ENCODE measurements around the gene BMPR1A.

BMPR1A gene

DNA sequence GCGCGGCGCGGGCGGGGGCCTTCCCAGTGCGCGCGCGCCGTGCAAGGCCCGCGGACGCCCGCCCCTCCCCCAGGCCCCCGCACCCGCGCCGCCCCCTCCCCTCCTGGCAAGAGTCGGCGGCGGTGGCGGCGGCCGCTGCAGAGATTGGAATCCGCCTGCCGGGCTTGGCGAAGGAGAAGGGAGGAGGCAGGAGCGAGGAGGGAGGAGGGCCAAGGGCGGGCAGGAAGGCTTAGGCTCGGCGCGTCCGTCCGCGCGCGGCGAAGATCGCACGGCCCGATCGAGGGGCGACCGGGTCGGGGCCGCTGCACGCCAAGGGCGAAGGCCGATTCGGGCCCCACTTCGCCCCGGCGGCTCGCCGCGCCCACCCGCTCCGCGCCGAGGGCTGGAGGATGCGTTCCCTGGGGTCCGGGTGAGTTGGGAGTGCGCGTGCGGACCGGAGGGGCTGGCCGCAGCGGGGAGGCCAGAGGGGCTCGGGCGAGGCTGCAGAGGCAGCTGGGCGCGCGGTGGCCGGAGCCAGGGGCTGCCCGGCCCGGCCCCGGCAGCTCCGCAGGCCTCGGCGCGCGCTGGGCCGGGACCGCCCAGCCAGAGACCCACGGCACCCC, at the start of gene BMPR1A:
Gene BMPR1A (plus strand): TSS at position 109 of the 602 bp plus-strand sequence. CDS start 119,400 bp downstream, outside the sequence.
- DNase-seq (ENCODE audit: low read depth), result no peak

- no peak for DNase-seq (ENCODE audit: low read depth)
Measured at GRCh38 chr10:86706977-86707376, 49.4 kb upstream of the BMPR1A start.

DNA sequence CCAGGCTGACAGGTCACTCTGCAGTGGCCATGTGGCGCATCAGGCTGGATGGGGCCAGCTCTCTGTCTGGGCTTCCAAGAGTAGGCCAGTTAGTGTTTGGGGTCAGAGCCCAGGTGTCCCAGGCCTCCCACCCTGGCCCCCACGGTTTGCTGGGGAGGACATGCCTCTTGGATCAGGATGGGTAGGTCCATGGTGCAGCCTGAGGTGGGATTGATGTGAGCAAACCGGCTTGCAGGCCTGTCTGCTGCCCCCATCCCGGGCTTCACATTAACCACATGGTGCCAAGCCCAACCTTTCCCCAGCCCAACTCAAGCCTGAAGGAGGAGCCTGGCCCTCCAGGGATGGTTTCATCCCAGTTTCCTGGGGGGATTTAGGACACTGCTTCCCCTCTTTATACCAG, 48.9 kb upstream of the BMPR1A start:
- DNase-seq (ENCODE audit: low read depth), result no peak

DNA sequence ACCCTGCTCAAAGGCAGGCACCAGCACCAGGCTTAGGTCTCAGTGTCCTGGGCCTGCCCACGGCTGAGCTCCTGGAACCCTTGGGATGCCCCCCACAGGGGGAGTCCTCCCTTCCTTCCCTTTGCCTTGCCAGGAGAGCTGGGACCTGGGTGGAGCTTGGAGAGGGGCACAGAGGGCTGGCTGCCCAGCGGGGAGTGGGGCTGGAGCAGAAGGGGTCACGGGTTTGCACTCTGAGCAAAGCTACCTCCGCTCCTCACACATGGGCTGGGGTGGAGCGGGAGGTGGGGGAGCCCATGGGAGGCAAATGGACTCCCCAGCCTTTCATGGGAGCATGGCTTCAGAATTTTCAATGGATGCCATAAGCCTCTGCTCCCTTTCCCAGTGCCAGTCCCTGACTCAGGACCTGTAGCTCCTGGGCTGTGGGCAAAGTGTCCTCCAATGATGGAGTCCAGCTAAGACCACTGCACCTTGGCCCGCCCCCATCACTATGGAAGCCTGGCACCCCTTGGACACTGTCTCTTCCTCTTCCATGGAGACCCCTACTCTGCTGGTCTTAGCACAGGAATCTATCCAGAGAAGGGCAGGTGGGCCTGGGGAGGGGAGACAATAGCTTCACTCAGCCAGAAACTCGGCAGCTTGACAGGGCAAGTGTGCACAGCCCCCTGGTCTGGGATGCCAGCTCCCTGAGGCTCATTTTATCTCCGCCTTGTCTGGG, 48.2 kb upstream of the BMPR1A start:
- no peak for DNase-seq (ENCODE audit: low read depth)

DNA sequence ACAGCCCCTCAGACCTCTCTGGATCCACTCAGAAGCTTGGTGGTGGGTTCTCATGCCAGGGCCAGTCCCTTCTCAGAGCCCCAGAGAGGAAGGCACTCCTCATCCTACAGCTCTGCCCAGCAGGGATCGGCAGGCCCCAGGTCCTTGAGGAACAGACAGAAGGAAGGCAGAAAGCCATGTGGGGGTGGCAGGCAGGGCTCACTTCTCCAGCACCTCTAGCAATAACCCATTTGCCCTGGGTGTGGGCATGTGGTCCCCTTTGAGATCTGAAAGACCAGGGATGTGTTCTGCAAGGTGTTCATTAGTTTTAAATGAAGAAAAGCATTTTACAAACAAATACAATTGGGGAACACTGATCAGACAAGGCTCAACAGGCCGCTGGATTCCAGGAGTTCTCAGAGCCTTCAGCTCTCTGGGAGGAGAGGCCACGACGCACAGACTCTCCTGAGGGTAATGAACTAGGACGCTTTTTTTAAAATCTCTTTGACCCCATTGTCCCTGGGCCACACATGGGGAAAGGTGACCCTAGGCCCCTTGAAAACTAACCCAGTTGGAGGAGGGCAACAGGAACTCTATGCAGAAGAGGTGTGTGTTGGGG, 47.5 kb upstream of the BMPR1A start:
- no peak for DNase-seq (ENCODE audit: low read depth)

DNA sequence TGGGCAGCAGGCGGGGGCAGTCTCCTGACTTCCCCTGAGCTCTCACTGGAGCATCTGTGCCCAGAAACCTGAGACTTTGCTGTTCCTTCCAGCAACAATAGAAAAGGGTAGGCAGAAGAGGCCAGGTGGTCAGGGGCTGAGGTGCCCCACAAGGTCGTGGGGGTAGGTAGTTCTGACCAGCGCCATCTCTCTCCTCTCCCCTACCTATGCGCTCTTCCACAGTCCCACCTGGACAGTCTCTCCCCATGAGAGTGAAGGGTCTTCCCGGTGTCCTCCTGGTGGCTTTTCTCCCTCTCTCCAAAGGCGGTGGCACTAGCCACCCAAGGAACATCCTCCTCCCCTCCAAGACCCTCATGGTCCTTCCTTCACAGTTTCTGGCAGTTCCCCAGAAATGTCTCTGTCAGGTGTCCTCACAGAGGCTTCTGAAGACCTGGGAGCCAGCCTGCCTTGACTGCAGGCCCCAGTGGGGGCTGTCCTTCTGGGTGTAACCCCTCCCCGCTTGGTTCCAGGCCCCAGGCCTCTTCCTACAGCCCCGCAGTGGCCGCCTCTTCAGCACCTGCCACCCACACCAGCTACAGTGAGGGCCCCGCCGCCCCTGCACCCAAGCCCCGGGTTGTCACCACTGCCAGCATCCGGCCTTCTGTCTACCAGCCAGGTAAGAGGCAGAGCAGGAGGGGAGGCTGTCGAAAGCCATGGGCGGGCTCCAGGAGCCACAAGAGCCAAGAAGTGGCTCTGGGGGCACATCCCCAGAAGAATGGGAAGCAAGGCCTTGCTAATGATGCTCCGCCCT, 46.8 kb upstream of the BMPR1A start:
- no peak for DNase-seq (ENCODE audit: low read depth)

DNA sequence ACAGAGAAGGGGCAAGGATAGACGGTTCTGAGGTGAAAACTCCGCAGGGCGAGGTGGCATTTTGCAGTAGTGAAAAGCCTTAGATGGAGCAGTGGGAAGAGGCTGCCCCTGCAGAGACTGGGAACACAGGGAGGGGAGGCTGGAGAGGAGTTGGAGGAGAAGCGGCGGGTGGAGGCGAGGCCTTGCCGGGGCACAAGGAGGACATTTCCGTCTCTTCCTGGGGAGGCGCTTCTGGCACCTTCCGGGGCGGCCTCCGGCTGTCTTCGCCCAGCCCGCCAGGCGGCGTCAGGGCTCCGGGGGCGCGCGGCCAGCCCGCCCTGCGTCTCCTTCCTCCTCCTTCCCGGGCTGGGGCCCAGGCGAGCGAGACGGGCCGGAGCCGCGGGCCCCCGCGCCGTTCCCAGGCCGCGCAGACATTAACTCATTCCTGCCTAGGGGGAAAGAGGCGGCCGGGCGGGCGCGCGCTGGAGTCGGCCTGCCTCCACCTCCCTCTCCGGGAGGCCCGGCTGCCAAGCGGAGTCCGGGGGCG, 45.4 kb upstream of the BMPR1A start:
- DNase-seq (ENCODE audit: low read depth), result peak; percentile 69

GRCh38 chr10:86711513-86712316, 44.7 kb upstream of the BMPR1A start:
- peak; percentile 27 for DNase-seq (ENCODE audit: low read depth)

GRCh38 chr10:86712317-86712707, 44.1 kb upstream of the BMPR1A start:
- DNase-seq (ENCODE audit: low read depth), result no peak

DNA sequence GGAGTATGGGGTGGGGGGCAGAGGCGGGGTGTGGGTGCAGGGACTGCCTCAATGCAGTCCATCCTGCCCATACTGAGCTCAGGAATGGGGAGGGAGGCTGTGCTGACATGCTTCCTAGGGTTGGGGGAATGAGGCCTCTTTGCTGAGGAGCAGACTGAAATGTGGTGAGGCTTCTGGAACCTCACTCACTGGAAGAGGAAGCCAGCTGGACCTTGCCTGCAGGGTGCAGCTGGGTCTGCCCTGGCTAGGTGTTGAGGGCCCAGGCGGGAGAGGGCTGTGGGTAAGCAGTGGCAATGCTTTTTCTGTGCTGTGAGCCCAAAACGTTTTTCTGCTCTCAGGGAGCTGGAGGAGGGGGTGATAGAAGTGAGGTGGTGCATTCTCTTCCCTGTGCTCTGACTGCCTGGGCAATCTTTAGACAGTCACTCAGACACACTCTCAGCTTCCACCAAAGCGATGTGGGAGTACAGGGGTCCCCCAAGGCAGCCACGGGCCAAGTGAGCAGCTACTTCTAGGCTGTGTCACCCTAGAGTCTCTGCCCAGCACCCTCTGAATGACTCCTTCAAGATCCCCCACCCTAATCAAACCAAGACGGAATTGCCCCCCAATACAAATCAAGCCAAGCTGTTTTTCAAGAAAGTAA, 41.1 kb upstream of the BMPR1A start:
- no peak for DNase-seq (ENCODE audit: low read depth)

DNA sequence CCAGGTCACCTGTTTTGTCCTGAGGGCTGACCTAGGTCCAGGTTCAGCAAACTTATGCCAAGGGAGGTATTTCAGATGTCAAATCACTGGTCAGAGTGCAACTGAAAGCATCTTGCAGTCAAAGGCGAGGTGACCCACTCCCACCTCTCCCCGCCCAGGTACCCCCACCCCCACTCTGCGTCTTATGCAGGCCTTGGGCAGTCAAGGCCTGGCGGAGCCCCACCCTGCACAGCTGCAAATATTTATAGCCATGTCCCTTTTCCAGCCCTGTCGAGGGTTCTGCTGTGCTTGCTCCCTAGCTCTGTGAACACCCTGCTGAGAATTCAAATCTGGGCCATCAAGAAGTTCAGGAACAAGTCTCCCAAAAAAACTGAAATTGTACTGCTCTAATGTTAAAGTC, 40.6 kb upstream of the BMPR1A start:
- no peak for DNase-seq (ENCODE audit: low read depth)

- no peak for DNase-seq (ENCODE audit: low read depth)
Measured at GRCh38 chr10:86716466-86716865, 40.0 kb upstream of the BMPR1A start.

- DNase-seq (ENCODE audit: low read depth), result no peak
Measured at GRCh38 chr10:86718556-86718955, 37.9 kb upstream of the BMPR1A start.

DNA sequence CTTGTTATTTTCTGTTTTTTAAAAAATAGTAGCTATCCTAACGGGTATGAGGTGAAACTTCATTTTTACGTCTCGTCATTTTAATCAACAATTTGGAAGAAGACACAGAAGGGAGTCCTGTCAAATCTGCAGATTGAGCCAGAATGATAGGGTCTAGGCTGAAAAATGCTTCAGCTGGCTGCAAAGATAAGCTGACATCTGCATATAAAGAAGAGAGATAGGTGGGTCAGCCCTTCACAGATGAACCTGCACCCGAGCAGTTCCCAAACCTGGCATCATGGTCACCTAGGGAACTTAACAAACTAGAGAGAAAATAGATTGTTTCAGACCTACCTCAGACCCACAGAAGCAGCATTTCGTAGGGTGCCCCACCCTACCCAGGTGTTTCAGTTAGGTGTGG, 35.2 kb upstream of the BMPR1A start:
- DNase-seq (ENCODE audit: low read depth), result no peak

- DNase-seq (ENCODE audit: low read depth), result no peak
Measured at GRCh38 chr10:86723009-86723408, 33.4 kb upstream of the BMPR1A start.

- DNase-seq (ENCODE audit: low read depth), result no peak
Measured at GRCh38 chr10:86724445-86724844, 32.0 kb upstream of the BMPR1A start.

DNA sequence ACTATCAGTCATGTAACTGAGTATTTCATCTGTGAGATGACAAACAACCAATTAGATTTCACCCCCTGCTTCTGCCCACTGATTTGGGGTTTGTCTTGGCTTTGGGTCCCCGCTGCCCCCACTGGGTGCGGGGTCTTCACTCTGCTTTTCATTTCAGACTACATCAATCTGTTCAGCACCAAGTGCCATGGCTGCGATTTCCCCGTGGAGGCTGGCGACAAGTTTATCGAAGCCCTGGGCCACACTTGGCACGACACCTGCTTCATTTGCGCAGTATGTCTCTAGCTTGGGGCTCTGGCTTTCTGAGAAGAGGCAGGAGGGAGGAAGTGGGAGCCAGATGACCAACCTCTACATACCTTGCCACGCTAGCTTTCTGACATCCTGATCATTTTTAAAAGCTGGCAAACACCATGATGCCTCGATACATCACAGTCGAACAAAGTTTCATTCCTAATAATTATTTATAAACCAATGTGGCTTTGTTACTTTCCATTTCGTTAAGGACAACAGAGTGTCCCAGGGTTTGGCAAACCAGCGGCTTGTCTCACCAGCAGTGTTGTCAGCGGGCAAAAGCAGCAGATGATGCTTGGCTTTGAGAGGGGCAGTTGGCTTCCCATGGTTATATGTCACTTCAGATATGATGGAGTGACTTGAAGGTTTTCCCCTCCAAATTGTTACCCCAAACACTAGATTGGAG, 30.3 kb upstream of the BMPR1A start:
- no peak for DNase-seq (ENCODE audit: low read depth)

- DNase-seq (ENCODE audit: low read depth), result no peak
Measured at GRCh38 chr10:86726677-86726999, 29.8 kb upstream of the BMPR1A start.

GRCh38 chr10:86727470-86727869, 28.9 kb upstream of the BMPR1A start:
- no peak for DNase-seq (ENCODE audit: low read depth)

DNA sequence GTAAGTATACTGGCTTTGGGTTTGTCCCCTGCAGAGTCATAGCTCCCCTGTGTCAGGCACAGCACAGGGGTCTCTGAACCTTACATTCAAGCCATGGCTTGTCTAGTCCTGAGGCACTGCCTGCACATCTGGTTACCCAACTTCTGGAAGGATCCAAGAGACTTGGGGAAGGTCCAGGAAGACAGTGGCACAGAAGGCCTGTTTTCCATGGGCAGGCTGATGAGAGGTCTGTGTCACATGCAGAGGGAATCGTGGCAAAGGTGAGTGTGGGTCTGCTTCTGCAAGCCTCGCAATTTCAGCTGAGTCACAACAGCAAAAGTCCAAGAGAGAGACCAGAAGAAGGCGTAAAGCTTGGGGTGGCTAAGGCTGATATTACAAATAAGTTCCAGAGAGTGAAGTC, 28.4 kb upstream of the BMPR1A start:
- DNase-seq (ENCODE audit: low read depth), result no peak

DNA sequence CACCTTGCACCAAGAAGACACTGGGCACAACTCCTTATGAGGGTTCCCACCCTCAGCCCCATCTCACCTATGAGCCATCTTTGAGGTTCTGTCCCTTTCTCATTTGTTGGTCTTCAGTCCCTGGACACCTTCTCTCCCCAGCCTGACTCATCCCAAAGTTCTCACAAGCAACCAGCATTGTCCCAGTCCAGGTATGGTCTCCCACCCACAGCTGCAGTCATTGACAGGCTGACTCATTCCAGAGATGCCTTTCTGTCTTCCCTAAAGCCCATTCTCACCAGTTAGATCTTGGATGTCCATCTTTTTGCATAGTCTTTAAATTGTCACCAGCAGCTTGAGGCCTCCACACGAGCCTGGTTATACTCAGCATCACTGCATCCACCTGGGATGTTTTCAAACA, 26.7 kb upstream of the BMPR1A start:
- DNase-seq (ENCODE audit: low read depth), result no peak
